GM12872 (cell line): ENCODE measurements around the gene ADAMTSL3.

ENCODE experiments used
- TF ChIP-seq, protein P1 (sequence below): IDR thresholded peaks from 3 replicates; pipeline ENCODE4 v1.5.1; 2011; ENCODE audit warnings: low read depth, mild to moderate bottlenecking, low read length, moderate library complexity; ENCODE audit not compliant: insufficient read depth

Gene ADAMTSL3

DNA sequence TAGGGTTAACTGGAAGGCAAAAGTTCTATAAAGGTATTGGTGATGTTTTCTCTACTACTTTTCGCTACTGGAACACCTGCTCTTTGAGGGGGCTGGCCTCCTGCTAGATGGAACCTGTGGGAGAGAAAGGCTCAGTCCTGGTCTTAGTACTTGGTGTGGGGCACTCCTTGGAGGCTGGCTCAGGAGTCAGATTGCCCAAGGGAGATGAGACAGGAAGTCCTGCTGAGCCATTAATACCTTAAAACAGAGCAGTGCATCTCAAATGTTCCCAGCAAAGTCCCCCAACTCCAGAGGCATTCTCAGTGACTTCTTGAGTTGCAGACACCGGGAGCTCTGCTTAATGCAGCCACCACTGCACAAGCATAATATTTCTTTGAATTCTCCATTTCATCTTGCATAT lies 3.1 kb upstream of the ADAMTSL3 start:
- TF ChIP-seq, protein P1, sequence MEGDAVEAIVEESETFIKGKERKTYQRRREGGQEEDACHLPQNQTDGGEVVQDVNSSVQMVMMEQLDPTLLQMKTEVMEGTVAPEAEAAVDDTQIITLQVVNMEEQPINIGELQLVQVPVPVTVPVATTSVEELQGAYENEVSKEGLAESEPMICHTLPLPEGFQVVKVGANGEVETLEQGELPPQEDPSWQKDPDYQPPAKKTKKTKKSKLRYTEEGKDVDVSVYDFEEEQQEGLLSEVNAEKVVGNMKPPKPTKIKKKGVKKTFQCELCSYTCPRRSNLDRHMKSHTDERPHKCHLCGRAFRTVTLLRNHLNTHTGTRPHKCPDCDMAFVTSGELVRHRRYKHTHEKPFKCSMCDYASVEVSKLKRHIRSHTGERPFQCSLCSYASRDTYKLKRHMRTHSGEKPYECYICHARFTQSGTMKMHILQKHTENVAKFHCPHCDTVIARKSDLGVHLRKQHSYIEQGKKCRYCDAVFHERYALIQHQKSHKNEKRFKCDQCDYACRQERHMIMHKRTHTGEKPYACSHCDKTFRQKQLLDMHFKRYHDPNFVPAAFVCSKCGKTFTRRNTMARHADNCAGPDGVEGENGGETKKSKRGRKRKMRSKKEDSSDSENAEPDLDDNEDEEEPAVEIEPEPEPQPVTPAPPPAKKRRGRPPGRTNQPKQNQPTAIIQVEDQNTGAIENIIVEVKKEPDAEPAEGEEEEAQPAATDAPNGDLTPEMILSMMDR: no peak

DNA sequence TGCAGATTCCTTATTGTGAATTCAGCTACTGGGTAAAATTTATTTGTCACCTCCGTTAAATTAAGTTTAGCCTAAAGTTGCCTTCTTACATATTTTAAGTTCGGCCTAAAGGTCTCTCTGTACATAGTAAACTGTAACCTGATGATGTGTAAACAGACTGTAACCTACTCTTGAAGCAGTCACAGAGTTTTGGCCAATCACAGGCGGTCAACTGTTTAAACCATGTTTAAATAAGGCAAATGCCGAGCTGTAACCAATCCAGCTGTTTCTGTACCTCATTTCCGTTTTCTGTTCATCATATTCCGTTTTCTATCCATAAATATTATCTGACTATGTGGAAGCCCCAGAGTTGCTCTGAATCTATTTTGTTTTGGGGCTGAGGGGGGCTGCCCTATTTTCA lies 2.4 kb upstream of the ADAMTSL3 start:
- TF ChIP-seq, protein P1: no peak

DNA sequence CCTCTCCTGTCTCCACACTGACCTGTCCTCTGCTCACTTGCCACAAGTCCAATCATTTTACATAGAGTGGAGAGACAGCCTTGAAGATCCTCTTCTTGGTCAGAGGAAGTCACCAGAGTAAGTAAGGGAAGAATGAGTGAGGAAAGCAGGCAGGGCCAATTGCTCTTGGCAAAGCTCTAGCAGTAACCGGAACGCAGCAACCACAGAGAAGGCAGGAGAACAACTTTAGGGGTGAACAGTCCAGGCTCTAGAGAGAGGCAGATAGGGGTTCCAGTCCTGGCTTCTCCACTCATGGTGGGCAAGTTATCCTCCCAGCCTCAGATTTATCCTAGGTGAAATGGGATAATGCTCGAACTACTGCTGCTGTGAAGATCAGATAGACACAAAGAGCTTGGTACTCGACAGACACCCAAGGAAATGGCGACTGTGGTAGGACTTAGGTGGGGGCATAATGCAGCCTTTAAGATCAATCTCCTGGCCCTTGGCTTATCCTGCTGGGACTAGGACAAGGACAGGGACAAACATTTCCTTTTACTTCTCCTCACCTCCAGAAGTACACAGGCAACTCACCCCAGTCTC lies 1.2 kb upstream of the ADAMTSL3 start:
- TF ChIP-seq, protein P1: no peak

DNA sequence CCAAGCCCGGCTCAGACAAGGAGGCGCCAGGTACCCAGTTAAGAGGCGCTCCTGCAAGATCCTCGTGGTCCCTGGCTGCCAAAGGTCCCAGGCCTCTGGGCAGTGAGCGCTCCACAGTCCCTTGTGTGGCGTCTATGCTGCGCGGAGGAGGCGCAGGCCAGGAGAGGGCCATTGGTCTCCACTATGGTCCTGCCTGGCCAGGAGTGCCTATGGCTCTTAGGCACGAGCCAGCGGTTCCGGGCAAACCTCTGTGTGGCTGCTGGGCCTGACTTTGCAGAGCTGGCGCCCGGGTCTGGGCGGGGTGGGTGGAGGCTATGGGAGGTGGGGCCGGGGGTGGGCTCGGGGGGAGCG lies 660 bp upstream of the ADAMTSL3 start:
- TF ChIP-seq, protein P1: no peak

DNA sequence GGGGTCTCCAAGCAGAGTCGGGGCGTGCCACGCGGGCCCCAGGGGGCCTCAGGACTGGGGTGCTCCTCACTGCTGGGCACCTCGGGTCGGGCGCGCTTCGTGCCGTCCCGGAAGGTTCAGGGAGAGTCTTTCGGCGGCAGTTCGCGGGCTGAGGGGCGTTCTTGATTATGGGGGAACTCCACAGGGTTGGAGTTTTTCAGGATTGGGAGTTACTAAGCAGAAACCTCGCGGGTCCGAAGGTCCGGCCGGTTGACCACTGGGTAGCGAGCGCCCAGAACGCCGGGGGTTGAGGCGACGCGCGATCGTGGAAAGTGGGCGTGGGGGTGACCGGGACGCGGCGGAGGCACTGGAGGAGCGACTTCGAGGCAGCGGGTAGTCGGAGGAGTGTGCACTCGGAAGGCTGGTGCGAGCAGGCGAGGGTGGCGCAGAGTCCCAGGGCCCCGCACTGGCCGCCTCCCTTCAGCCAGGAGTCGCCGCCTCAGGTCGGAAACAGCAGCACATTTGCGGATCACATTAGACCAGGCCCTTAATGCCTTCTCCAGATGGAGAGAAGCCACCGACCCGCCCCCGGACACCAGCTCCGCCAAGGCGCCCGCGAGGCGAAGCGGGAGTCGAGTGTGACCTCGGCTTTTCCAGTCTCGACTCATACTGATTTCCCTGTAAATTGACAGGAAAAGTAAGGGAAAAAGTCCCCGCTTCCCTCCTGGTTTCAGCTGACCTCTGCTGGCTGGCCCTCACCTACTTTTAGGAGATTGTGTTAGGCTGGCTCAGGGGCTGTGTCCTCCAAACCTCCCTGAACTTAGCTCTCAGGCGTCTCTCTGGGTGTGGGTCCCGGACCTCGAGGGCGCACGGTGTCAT lies 685 bp downstream of the ADAMTSL3 start:
- TF ChIP-seq, protein P1: no peak

DNA sequence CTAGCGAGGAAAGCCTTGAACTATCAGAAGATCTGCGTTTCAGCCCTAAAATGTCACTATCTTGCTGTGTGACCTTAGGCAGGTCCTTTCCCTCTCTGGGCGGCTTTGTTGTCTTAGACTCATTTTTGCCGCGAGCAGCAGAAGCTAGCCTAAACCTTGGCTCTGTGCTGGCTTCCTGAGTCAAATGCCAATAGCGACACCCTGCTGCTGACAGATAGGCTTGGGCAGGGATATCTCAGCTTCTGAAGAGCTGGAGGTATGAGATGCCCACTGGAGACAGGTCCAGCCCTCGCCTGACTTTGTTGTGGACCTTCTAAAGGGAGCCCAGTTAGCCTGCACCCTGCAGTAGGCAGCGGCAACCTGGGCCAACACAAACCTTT lies 1.3 kb downstream of the ADAMTSL3 start:
- TF ChIP-seq, protein P1: no peak

DNA sequence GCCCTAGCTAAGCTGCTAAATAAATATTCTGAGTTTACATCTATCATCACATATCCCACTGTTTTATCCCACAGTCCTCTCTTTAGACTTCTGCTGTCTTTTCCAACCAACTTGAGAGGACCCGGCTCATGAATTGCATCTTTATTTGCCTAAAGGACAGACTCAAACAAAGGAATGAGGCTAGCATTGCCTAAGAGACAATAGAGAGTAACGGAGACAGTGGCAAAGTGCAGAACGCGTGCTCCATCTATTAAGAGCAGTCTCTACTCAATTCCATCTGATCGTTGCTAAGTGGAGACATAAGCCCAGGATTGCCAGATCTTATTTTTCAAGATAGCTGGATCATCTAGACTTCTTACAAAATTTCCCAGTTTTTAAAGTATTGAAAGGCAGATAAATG lies 2.3 kb downstream of the ADAMTSL3 start:
- TF ChIP-seq, protein P1: no peak
